ENCODE data around the gene PEPD. TPM values are rescaled to one million over a fixed set of nuclear protein-coding genes. Genes with fewer than 3 reads are reported as not detected.

The PEPD gene
- total RNA-seq, 4 donors from 2014 or later, result 33.9 to 57.0 (median 45.0) TPM

DNA sequence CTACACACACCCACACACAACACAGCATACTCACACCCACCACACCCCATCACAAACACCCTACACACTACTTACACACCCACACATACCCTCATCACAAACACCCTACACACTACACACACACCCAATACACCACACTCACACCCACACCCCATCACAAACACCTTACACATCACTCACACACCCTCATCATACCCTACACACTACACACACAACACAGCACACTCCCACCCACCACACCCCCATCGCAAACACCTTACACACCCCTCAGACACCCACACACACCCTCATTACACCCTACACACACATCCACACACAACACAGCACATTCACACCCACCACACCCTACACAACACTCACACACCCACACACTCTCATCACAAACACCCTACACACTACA lies 15.8 kb downstream of the PEPD start:
- peaks cover 0 to 4% of the 10 kb centered on the region in 2 donors for H3K36me3 ChIP-seq
- intact Hi-C loops (cut with DNase I; ENCODE audit: low total_unique reads), result no loop called here

DNA sequence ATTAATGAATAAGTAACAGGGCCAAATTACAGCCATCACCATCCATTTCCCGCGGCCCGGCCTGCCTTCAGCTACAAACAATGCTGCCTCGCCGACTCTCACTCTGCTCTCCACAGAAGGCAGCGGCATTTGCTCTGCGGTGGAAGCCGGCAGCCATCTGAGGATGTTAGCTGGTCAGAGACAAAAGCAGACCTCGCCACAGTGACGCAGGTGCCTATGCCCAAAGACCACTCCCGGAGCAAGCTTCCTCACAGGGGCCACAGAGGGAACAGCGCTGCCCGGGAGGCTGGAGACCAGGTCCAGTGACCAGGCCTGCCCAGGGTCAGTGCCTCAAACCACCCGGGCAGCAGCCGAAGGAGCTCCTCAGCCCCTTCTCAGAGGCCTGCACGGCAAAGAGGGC lies 16.4 kb downstream of the PEPD start:
- no peak for DNase-seq
- intact Hi-C loops (cut with DNase I; ENCODE audit: low total_unique reads), result no loop called here
- no peaks in the 10 kb centered on the region for H3K9me3 ChIP-seq
- TF ChIP-seq POLR2A (IDR thresholded peaks at IDR 0.05) (no peak), CTCF (IDR thresholded peaks at IDR 0.05 in 4 of 5, conservative IDR thresholded peaks at IDR 0.05 in 1 of 5) (no peak)
- H3K4me1 ChIP-seq, result peaks cover 9 to 21% of the 10 kb centered on the region in 2 donors
- H3K27me3 ChIP-seq, result no peaks in the 10 kb centered on the region
- ATAC-seq, result no peak
- no peak overlapping the region for H3K4me3 ChIP-seq
- in situ Hi-C loops (cut with MboI; ENCODE audit: low sequenced_read_pairs in 4 of 4), result no loop called here
- peaks cover 0 to 5% of the 10 kb centered on the region in 2 donors for H3K36me3 ChIP-seq
- no peak overlapping the region for H3K27ac ChIP-seq

More for the DNA sequence above, 15.8 kb downstream of the PEPD start:
- DNase-seq (no peak), ATAC-seq (no peak)
- Histone ChIP-seq H3K27me3 (no peaks in the 10 kb centered on the region), H3K9me3 (no peaks in the 10 kb centered on the region), H3K4me3 (no peak overlapping the region), H3K4me1 (peaks cover 9 to 21% of the 10 kb centered on the region in 2 donors), H3K27ac (no peak overlapping the region)
- in situ Hi-C loops (cut with MboI; ENCODE audit: low sequenced_read_pairs in 4 of 4), result no loop called here
- TF ChIP-seq CTCF (IDR thresholded peaks at IDR 0.05 in 4 of 5, conservative IDR thresholded peaks at IDR 0.05 in 1 of 5) (no peak), POLR2A (IDR thresholded peaks at IDR 0.05) (no peak)

DNA sequence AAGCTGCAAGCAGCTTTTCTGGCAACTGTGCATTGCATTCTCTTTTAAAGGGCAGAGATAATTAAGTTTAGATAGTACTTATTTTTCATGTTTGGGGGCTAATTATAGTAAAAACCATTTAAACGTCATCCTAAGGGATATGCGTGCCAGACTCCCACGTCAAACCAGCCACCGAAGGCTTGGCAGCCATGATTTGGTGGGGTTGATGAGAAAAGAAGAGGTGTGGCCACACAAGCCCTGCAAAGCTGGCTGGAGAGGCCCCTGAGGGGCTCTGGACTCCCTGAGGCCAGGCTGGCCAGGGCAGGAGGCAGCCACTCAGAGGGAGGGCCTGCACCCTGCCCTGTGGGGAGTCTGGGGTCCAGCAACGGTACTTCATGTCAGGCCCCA lies 17.5 kb downstream of the PEPD start:
- in situ Hi-C loops (cut with MboI; ENCODE audit: low sequenced_read_pairs in 4 of 4) (no loop called here), intact Hi-C loops (cut with DNase I; ENCODE audit: low total_unique reads) (no loop called here)
- H3K36me3 ChIP-seq, result peaks cover 0 to 13% of the 10 kb centered on the region in 2 donors
- no peak overlapping the region for H3K4me3 ChIP-seq
- no peak for TF ChIP-seq CTCF (IDR thresholded peaks at IDR 0.05 in 4 of 5, conservative IDR thresholded peaks at IDR 0.05 in 1 of 5)
- TF ChIP-seq POLR2A (IDR thresholded peaks at IDR 0.05), result no peak
- H3K4me1 ChIP-seq, result peaks cover 7 to 19% of the 10 kb centered on the region in 2 donors
- H3K27me3 ChIP-seq, result no peaks in the 10 kb centered on the region
- no peaks in the 10 kb centered on the region for H3K9me3 ChIP-seq
- DNase-seq (no peak), ATAC-seq (no peak)
- no peak overlapping the region for H3K27ac ChIP-seq

- Histone ChIP-seq H3K27ac (no peak overlapping the region), H3K36me3 (peaks cover 0 to 13% of the 10 kb centered on the region in 2 donors), H3K4me1 (peaks cover 6 to 15% of the 10 kb centered on the region in 2 donors), H3K4me3 (no peak overlapping the region), H3K9me3 (no peaks in the 10 kb centered on the region), H3K27me3 (no peaks in the 10 kb centered on the region)
- intact Hi-C loops (cut with DNase I; ENCODE audit: low total_unique reads), result no loop called here
- TF ChIP-seq POLR2A (IDR thresholded peaks at IDR 0.05), result no peak
- TF ChIP-seq CTCF (IDR thresholded peaks at IDR 0.05 in 4 of 5, conservative IDR thresholded peaks at IDR 0.05 in 1 of 5), result no peak
- in situ Hi-C loops (cut with MboI; ENCODE audit: low sequenced_read_pairs in 4 of 4), result no loop called here
- no peak for DNase-seq
- ATAC-seq, result no peak
Observed at GRCh38 chr19:33503433-33504057, 18.0 kb downstream of the PEPD start.

GRCh38 chr19:33503030-33503429 lies 18.6 kb downstream of the PEPD start:
- DNase-seq, result no peak
- Histone ChIP-seq H3K9me3 (no peaks in the 10 kb centered on the region), H3K27me3 (no peaks in the 10 kb centered on the region), H3K36me3 (peaks cover 0 to 15% of the 10 kb centered on the region in 2 donors), H3K4me3 (no peak overlapping the region), H3K27ac (no peak overlapping the region), H3K4me1 (peaks cover 5 to 10% of the 10 kb centered on the region in 2 donors)
- TF ChIP-seq POLR2A (IDR thresholded peaks at IDR 0.05) (no peak), CTCF (IDR thresholded peaks at IDR 0.05 in 4 of 5, conservative IDR thresholded peaks at IDR 0.05 in 1 of 5) (no peak)
- intact Hi-C loops (cut with DNase I; ENCODE audit: low total_unique reads), result no loop called here
- in situ Hi-C loops (cut with MboI; ENCODE audit: low sequenced_read_pairs in 4 of 4), result no loop called here
- no peak for ATAC-seq
